ENCODE results near the gene LRPPRC. TPM values are rescaled to one million over a fixed set of nuclear protein-coding genes. Genes with fewer than 3 reads are reported as not detected.

LRPPRC gene
- total and polyA plus RNA-seq, 2 donors from 2014 or later = 66.2 to 71.3 TPM

DNA sequence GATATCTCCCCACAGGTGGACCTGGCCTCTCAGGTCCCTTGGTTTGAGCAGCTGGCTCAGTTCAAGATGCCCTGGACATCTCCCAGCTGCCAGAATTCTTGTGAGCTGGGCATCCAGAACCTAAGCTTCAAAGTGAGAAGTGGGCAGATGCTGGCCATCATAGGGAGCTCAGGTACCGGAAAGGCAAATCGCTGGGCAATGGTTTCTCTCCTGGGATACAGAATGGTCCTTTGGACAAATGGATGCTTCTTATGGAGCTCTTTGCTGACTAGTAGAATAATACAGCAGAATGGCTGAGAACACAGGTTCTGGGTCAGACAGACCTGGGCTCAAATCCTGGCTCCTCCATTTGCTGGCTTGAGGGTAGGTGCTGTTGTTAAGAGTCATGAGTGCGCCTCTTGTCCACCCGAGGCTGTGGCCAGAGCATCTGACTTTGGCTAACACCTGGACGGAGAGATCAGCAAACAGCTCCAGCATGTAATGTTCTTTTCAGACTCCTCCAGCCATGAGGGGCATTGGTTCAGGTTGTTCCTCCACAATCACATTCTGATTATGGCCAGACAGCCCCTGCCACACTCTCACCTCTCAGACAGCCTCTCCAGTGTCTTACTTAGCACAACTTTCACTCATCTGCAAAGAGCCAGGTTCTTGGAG, 149.5 kb downstream of the LRPPRC start:
- H3K27ac ChIP-seq (ENCODE audit: low read depth in 2 of 2, low read length in 2 of 2) = no peak overlapping the region
- no peaks in the 10 kb centered on the region for H3K36me3 ChIP-seq (ENCODE audit: control insufficient read depth in 2 of 3, insufficient read depth in 3 of 3, low read length in 3 of 3)
- FAIRE-seq = no peak
- intact Hi-C loops (cut with DNase I) = no loop called here
- TF ChIP-seq CTCF (IDR thresholded peaks at IDR 0.05; ENCODE audit: borderline replicate concordance, extremely low read depth, insufficient read depth) = no peak
- H3K4me1 ChIP-seq (ENCODE audit: control insufficient read depth in 2 of 3, insufficient read depth in 2 of 3, low read depth in 1 of 3, low read length in 3 of 3) = no peaks in the 10 kb centered on the region
- H3K27me3 ChIP-seq (ENCODE audit: control insufficient read depth, insufficient read depth, low read length) = no peaks in the 10 kb centered on the region
- no peak for DNase-seq
- no peak overlapping the region for H3K4me3 ChIP-seq (ENCODE audit: low read length in 3 of 3)
- no peaks in the 10 kb centered on the region for H3K9me3 ChIP-seq (ENCODE audit: control insufficient read depth in 2 of 3, insufficient read depth in 1 of 3, low read length in 3 of 3)
- no peak overlapping the region for H3K9ac ChIP-seq (ENCODE audit: low read length in 3 of 3)

DNA sequence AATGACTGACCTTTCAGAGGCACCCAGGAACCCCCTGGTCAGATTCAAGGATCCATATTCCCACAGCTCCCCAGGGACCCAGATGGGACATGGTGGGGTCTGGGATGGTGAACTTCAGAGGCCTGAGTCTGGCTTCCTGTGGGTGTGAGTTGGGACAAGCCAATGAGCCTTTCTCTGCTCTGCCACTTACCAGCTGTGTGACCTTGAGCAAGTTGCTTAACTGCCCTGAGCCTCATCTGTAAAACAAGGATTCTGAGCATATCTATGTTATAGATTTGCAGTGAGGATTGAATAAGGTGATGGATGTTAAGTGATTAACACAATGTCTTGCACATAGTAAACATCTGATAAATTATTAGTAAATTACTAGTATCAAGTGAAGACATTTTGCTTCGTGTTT, 150.6 kb downstream of the LRPPRC start:
- intact Hi-C loops (cut with DNase I) = no loop called here
- FAIRE-seq (no peak), DNase-seq (no peak)
- H3K9me3 ChIP-seq (ENCODE audit: control insufficient read depth in 2 of 3, insufficient read depth in 1 of 3, low read length in 3 of 3) = no peaks in the 10 kb centered on the region
- H3K9ac ChIP-seq (ENCODE audit: low read length in 3 of 3) = no peak overlapping the region
- H3K4me3 ChIP-seq (ENCODE audit: low read length in 3 of 3) = no peak overlapping the region
- no peak overlapping the region for H3K27ac ChIP-seq (ENCODE audit: low read depth in 2 of 2, low read length in 2 of 2)
- no peak for TF ChIP-seq CTCF (IDR thresholded peaks at IDR 0.05; ENCODE audit: borderline replicate concordance, extremely low read depth, insufficient read depth)
- no peaks in the 10 kb centered on the region for H3K4me1 ChIP-seq (ENCODE audit: control insufficient read depth in 2 of 3, insufficient read depth in 2 of 3, low read depth in 1 of 3, low read length in 3 of 3)
- no peaks in the 10 kb centered on the region for H3K36me3 ChIP-seq (ENCODE audit: control insufficient read depth in 2 of 3, insufficient read depth in 3 of 3, low read length in 3 of 3)
- H3K27me3 ChIP-seq (ENCODE audit: control insufficient read depth, insufficient read depth, low read length) = no peaks in the 10 kb centered on the region

GRCh38 chr2:43842866-43843226, 152.9 kb downstream of the LRPPRC start:
- Histone ChIP-seq H3K4me3 (ENCODE audit: low read length in 3 of 3) (no peak overlapping the region), H3K36me3 (ENCODE audit: control insufficient read depth in 2 of 3, insufficient read depth in 3 of 3, low read length in 3 of 3) (no peaks in the 10 kb centered on the region), H3K9me3 (ENCODE audit: control insufficient read depth in 2 of 3, insufficient read depth in 1 of 3, low read length in 3 of 3) (no peaks in the 10 kb centered on the region), H3K27ac (ENCODE audit: low read depth in 2 of 2, low read length in 2 of 2) (no peak overlapping the region), H3K27me3 (ENCODE audit: control insufficient read depth, insufficient read depth, low read length) (no peaks in the 10 kb centered on the region), H3K4me1 (ENCODE audit: control insufficient read depth in 2 of 3, insufficient read depth in 2 of 3, low read depth in 1 of 3, low read length in 3 of 3) (no peaks in the 10 kb centered on the region), H3K9ac (ENCODE audit: low read length in 3 of 3) (no peak overlapping the region)
- DNase-seq (no peak), FAIRE-seq (no peak)
- TF ChIP-seq CTCF (IDR thresholded peaks at IDR 0.05; ENCODE audit: borderline replicate concordance, extremely low read depth, insufficient read depth) = no peak
- intact Hi-C loops (cut with DNase I) = no loop called here

Measured in kidney (tissue), 14 donors.